ENCODE data around the gene PCSK5. TPM values are rescaled to one million over a fixed set of nuclear protein-coding genes. Genes with fewer than 3 reads are reported as not detected.

PCSK5 gene
- total and polyA plus RNA-seq, 2 of the 8 experiments (the other 6 are each of a cell fraction or from before 2014, with no cell fraction given), result 5.5 to 10.7 TPM

DNA sequence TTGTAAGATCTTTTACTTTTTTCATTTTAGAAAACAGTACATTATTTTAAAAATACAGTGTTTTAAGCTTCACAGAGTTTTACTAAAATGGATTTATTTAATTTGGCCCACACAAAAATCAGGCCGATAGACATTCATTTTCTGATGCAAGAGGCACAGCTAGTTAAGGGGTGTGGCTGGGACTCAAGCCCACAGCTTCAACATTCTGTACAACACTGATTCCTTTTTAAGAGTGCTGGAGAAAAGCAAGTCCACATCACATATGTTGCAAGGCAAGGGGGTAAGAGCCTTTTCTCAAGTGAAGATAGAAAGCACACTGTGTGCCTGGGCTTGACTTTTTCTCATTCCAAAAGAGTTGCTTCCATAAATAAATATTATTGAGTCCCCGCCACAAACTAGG, 307.9 kb downstream of the PCSK5 start (continued):
- TF ChIP-seq, protein P1, sequence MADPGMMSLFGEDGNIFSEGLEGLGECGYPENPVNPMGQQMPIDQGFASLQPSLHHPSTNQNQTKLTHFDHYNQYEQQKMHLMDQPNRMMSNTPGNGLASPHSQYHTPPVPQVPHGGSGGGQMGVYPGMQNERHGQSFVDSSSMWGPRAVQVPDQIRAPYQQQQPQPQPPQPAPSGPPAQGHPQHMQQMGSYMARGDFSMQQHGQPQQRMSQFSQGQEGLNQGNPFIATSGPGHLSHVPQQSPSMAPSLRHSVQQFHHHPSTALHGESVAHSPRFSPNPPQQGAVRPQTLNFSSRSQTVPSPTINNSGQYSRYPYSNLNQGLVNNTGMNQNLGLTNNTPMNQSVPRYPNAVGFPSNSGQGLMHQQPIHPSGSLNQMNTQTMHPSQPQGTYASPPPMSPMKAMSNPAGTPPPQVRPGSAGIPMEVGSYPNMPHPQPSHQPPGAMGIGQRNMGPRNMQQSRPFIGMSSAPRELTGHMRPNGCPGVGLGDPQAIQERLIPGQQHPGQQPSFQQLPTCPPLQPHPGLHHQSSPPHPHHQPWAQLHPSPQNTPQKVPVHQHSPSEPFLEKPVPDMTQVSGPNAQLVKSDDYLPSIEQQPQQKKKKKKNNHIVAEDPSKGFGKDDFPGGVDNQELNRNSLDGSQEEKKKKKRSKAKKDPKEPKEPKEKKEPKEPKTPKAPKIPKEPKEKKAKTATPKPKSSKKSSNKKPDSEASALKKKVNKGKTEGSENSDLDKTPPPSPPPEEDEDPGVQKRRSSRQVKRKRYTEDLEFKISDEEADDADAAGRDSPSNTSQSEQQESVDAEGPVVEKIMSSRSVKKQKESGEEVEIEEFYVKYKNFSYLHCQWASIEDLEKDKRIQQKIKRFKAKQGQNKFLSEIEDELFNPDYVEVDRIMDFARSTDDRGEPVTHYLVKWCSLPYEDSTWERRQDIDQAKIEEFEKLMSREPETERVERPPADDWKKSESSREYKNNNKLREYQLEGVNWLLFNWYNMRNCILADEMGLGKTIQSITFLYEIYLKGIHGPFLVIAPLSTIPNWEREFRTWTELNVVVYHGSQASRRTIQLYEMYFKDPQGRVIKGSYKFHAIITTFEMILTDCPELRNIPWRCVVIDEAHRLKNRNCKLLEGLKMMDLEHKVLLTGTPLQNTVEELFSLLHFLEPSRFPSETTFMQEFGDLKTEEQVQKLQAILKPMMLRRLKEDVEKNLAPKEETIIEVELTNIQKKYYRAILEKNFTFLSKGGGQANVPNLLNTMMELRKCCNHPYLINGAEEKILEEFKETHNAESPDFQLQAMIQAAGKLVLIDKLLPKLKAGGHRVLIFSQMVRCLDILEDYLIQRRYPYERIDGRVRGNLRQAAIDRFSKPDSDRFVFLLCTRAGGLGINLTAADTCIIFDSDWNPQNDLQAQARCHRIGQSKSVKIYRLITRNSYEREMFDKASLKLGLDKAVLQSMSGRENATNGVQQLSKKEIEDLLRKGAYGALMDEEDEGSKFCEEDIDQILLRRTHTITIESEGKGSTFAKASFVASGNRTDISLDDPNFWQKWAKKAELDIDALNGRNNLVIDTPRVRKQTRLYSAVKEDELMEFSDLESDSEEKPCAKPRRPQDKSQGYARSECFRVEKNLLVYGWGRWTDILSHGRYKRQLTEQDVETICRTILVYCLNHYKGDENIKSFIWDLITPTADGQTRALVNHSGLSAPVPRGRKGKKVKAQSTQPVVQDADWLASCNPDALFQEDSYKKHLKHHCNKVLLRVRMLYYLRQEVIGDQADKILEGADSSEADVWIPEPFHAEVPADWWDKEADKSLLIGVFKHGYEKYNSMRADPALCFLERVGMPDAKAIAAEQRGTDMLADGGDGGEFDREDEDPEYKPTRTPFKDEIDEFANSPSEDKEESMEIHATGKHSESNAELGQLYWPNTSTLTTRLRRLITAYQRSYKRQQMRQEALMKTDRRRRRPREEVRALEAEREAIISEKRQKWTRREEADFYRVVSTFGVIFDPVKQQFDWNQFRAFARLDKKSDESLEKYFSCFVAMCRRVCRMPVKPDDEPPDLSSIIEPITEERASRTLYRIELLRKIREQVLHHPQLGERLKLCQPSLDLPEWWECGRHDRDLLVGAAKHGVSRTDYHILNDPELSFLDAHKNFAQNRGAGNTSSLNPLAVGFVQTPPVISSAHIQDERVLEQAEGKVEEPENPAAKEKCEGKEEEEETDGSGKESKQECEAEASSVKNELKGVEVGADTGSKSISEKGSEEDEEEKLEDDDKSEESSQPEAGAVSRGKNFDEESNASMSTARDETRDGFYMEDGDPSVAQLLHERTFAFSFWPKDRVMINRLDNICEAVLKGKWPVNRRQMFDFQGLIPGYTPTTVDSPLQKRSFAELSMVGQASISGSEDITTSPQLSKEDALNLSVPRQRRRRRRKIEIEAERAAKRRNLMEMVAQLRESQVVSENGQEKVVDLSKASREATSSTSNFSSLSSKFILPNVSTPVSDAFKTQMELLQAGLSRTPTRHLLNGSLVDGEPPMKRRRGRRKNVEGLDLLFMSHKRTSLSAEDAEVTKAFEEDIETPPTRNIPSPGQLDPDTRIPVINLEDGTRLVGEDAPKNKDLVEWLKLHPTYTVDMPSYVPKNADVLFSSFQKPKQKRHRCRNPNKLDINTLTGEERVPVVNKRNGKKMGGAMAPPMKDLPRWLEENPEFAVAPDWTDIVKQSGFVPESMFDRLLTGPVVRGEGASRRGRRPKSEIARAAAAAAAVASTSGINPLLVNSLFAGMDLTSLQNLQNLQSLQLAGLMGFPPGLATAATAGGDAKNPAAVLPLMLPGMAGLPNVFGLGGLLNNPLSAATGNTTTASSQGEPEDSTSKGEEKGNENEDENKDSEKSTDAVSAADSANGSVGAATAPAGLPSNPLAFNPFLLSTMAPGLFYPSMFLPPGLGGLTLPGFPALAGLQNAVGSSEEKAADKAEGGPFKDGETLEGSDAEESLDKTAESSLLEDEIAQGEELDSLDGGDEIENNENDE (IDR thresholded peaks at IDR 0.05; ENCODE audit: insufficient replicate concordance, low read length), result no peak
- TF ChIP-seq CHD1 (IDR thresholded peaks at IDR 0.05; ENCODE audit: low read depth, low read length), result no peak
- no peak for TF ChIP-seq SRF (IDR thresholded peaks at IDR 0.05; ENCODE audit: low read depth, low read length)
- TF ChIP-seq PHF8 (conservative IDR thresholded peaks at IDR 0.05; ENCODE audit: low read depth, low read length), result no peak
- TF ChIP-seq EP300 (IDR thresholded peaks at IDR 0.05; ENCODE audit: borderline replicate concordance in 1 of 2, low read depth in 2 of 2, low read length in 2 of 2), result no peak
- TF ChIP-seq BCL11A (IDR thresholded peaks at IDR 0.05; ENCODE audit: low read depth in 2 of 2, low read length in 2 of 2), result no peak
- no peak for TF ChIP-seq KDM5A (IDR thresholded peaks at IDR 0.05; ENCODE audit: low read length)
- TF ChIP-seq ASH2L (IDR thresholded peaks at IDR 0.05; ENCODE audit: low read length), result no peak
- no peak for TF ChIP-seq SP1 (IDR thresholded peaks at IDR 0.05; ENCODE audit: low read depth, low read length)
- no peak for TF ChIP-seq KDM4A (IDR thresholded peaks at IDR 0.05; ENCODE audit: low read depth, low read length, severe bottlenecking)
- TF ChIP-seq SAP30 (IDR thresholded peaks at IDR 0.05; ENCODE audit: insufficient read depth, insufficient replicate concordance, low read length), result no peak
- TF ChIP-seq RAD21 (IDR thresholded peaks at IDR 0.05 in 1 of 2, conservative IDR thresholded peaks at IDR 0.05 in 1 of 2; ENCODE audit: low read depth in 2 of 2, low read length in 2 of 2), result no peak
